HK-2 (cell line): Measurements from ENCODE around the gene MEX3D.

Experiments
- DNase-seq: peaks from one replicate; pipeline ENCODE4 v3.0.0-alpha.2; 2018; ENCODE audit not compliant: unreplicated experiment

Gene MEX3D

DNA sequence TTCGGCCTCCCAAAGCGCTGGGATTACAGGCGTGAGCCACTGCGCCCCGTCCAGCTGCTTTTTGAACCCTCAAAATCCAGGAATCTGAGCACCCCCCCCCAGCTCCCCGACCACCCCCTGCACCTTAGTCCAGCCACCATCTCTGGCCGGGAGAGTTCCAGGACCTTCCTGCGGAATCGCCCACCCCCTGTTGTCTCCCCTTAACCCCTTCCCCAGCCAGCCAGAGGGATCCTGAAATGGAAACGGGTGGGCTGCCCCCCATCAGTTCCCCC, 25.3 kb upstream of the MEX3D start:
- no peak for DNase-seq

DNA sequence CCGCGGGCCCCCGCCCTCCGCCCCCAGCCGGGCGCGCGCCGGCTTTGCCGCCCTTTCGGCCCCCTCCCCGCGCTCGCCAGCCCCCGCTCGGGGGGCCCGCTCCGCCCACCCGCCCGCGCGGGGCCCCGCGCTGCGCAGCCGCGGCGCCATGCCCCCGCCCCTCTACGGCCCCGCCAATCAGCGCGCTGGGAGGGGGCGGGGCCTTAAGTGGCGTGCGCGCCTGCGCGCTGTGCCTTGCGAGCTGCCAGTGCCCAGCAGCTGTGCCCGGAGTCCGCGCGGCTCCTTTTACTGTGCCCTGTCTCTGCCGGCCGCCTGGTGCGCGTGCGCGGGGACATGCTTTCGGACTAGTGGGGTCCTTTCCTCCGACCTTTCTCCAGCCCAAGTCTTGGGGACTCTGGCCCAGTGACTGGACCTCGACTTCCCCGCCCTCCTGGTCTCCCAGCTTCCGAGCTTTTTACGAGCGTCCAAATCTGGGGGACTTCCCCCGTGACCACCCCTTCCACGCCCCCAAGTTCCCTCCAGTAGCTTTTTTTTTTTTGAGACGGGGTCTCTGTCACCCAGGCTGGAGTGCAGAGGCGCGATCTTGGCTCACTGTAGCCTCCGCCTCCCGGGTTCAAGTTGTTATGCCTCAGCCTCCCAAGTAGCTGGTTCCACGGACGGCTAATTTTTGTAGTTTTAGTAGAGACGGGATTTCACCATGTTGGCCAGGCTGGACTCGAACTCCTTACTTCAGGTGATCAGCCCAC, 24.8 kb upstream of the MEX3D start, which contains the start of gene MBD3:
MBD3 (minus strand) TSS at position 111 of the 746 bp plus-strand sequence. CDS start 234 bp downstream, outside the sequence.
- DNase-seq: peak; percentile 93

DNA sequence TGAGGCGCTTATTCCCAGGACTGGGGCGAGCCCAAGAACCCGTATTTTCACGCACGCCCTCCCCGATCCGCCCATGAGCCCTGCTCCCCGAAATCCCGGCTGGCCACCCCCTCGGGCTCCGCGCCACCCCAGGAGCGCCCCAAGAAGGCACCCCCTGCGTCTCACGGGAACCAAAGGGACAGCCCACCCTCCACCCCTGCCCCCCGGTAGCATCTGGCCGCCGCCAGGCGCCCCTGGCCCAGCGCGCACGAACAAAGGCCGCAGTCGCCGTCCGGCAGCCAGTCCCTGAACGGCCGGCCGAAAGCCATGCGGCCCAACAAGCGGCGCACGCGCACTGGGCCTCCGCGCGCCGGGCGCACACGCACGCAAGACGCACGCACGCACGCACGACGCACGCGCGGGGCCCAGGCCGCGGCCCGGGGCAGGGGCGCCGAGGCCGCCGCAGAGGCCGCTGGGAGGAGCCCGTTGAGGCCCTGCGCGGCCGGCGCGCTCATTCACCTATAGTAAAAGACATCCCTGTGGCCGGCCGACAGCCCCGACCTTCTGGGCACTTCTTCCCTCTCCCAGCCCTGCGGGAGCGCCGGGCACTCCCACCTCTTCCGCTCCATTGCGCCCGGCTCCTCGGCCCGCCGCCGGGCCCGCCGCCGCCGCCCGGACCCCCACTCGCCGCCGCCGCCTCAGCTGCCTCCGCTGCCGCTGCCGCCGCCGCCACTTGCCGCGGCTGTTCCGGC, 24.1 kb upstream of the MEX3D start:
- peak; percentile 83 for DNase-seq

DNA sequence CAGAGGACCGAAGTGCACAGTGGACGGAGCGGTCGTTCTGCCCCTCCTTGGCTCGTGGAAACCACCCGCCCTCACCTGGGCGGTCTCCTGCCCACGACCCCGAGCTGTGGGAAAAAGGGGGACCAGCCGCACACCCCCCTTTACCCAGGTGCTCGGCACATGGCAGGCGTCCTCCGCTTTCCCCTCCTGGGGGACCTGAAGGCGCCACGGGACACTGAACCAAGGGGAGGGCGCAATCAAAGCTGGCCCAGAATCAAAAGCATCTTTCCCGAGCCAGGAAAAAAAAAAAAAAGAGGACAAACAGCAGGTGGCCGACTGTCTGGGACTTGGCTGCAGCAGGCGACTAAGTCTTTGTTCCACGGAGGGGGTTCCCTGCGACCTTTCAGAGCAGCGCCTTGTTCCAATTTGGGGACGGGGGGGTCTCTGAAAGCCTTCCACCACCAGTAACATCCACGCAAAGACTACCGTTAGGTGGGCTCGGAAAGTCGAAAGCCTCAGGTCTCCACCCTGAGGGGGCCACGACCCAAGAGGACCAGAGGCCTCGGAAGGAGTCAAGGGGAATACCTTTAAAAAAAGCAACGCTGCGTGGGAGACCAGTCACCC, 23.4 kb upstream of the MEX3D start:
- DNase-seq: peak; percentile 18

DNA sequence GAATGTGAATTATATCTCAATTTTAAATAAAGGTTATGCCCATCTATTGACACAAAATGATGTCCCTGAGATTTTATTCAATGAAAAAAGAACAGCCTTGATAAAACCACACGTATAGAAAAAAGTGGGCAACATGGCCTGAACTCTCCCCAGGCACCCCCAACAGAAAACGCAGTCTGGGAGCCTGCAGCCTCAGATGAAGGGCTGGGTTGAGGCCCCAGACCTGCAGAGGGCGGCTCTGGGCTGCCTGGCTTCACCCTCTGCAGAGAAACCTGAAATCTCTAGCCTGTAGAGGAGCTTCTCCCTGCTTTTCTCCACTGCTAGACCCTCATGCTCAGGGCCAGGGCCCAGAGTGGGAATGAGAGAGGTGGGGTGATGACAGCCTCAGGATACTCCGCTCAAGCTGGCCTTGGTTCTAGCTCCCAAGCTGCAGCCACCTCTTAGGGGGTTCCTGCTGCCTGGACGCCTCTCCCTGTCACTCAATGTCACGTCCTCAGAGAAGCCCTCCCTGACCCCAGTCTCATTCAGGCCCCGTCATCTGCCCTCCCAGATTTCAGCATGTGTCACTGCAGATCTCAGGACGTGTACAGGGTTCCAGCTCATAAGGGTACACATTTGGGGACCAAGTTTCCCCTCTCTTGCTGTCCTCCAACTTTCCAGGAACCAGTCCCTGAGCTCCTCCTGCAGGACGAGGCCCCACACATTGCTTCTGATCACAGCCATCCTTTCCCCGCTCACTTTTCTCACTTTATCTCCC, 22.7 kb upstream of the MEX3D start:
- DNase-seq: peak; percentile 42

DNA sequence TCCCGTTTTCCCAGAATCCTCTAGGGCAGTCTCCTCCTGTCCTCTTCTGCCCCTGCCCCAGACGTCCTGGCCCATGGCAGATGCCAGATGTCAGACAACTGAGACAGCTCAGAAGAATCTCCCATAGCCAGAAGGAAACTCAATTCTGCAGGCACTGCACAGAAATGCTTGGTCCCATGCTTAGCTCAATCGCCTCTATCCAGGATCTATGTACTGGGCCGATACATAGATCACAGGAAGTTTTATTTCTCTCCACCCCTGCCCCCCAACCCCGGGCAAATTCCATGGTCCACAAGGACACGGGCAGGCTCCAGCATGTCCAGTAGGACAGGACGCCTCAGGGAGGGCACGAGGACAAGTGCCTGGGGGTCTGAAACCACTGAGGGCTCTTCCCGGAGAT, 19.7 kb upstream of the MEX3D start:
- DNase-seq: no peak

DNA sequence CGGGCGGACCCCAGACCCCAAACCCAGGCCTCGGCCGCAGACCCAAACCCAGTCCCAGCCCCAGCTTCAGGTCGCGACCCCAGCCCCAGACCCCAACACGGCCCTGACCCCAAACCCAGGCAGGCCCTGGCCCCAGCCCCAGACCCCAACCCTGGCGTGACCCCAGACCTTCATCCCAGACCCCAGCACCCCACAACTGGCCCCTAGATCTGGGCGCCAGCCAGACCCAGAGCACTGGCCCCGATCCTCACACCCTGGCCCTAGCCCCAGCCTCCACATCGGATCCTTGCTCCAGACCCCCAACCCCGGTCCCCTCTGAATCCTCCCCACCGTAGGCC, 17.1 kb upstream of the MEX3D start:
- no peak for DNase-seq

DNA sequence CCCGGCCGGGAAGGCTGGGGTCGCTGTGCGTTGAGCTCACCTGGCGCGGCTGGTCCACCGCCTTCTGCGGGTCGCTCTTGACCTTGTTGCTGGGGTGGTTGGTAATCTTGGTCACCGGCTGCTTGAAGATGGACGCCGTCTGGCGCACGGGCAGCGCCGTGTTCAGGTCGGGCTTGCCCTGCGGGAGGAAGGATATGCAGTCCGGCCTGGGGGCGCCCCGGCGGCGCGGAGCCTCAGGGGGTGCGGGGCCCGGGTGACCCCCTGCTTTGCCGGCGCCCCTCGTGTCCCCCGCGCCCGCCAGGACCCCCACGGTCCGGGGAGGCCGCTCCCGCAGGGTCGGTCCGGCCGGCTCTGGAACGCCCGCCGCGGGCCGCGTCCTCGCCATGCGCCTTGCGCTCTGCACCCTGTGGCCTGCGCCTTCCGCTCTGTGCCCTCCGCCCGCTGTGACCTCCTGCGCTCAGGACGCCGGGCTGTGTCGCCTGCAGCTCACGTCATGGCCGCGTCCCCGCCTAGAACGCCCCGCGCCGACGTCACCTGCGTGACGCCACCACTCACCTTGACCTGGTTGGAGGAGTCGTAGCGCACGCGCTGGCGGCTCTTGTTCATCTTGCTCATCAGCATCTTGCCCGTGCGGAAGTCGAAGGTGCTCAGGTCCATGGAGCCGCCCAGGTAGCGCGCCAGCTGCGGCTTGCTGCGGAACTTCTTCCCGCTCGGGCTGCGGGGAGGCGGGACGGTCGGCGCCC, 16.5 kb upstream of the MEX3D start:
- no peak for DNase-seq

DNA sequence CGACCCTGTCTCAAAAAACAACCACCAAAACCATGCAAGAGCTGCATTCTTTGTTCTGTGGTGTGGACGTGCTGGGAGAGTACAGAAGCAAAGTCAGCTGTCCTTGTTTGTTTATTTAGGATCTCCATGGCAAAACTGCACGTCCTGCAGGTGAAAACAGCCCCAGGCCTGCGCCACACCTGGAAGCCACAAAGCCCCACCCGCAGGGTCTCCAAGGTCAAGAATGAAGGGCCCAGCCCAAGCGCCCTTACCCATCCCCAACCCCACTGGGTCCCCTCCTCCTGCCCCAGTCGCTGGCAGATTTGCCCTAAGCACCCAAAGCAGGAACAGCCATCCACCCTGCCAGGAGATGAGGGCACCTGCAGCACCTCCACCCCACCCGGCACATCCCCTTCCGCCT, 14.1 kb upstream of the MEX3D start:
- DNase-seq: no peak

DNA sequence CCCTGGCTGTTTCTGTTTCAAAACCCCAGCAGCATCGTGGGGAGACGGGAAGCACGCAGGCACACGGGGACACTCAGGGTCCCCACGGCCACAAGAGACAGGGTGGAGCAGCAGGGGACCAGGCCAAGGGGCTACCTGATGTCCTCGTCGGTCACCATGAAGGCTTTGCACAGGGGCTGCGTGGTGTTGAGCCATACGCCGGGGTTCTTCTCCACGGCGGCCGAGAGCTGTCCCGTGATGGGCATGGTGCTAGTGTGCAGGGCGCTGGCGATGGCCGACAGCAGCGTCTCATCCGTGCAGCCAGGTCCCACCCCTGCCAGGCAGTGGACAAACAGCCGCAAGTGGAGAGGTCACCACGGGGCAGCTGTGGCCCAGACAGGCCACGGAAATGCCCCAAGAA, 12.8 kb upstream of the MEX3D start:
- DNase-seq: no peak

DNA sequence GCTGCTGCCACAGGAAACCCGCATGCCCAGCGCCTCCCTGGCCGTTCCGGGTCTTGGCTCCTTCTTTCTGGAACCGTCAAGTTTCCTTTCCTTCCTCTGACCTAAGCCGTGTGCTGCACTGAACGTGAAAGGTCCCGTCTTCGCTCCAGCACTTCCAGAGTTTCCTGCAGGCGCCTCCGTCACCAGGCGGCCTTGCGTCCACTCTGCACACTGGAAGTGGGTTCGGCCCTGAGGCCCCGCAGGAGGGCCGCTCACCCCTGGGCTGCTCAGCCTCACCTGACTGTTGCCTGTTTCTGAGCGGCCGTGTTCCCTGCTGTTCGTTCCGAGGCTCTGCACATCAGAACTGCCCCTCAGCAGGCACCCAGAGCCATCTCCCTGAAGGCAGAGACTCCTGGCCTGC, 12.3 kb upstream of the MEX3D start:
- no peak for DNase-seq

DNA sequence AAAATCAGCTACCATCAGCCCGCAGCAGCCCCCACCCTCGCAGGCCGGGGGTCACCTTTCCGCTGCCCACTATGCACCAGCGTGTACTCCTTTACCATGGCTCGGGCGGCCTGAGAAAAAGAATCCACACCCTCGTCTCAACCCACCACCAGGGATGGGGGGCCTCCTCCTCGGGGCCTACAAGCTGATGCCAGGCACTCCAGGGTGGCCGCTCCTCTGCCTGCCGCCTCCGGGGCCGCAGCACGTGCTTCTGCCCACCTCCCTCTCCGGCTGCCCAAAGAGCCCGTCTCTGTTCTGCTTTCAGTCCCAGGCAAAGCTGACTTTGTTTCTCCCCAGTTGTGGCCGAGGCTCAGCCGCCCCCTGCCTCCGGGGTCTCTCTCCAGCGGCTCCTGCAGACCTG, 11.1 kb upstream of the MEX3D start:
- DNase-seq: no peak

DNA sequence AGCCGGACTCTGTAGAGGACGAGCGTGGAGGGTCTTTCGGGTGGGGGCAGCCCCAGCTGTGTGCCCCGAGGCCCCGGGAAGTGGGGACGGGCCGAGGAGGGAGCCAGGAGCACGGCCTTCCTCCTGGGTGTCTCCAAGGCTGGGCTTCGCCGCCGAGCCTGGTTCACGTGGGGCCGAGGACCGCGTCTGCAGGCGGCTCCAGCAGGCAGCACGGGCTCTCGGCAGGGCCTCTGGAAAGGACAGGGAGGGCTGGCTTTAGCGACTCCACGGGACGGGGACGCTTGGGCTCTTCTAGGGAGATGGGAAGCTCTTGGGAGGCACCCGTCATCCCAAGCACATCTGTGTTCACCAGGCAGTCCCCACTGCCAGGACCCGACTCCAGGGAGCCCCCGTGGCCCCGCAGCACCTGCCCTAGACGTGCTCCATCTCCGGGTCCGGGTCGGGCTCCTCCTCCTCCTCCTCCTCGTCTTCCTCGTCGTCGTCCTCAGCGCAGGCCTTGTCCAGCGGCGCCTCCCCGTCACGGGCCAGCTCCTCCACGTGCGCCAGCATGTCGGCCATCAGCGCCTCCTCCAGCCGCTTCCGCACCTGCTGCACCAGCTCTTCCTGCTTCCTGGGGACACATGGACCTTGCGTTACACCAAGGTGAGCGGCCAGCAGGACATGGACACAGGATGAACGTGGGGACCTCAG, 9.9 kb upstream of the MEX3D start:
- no peak for DNase-seq

DNA sequence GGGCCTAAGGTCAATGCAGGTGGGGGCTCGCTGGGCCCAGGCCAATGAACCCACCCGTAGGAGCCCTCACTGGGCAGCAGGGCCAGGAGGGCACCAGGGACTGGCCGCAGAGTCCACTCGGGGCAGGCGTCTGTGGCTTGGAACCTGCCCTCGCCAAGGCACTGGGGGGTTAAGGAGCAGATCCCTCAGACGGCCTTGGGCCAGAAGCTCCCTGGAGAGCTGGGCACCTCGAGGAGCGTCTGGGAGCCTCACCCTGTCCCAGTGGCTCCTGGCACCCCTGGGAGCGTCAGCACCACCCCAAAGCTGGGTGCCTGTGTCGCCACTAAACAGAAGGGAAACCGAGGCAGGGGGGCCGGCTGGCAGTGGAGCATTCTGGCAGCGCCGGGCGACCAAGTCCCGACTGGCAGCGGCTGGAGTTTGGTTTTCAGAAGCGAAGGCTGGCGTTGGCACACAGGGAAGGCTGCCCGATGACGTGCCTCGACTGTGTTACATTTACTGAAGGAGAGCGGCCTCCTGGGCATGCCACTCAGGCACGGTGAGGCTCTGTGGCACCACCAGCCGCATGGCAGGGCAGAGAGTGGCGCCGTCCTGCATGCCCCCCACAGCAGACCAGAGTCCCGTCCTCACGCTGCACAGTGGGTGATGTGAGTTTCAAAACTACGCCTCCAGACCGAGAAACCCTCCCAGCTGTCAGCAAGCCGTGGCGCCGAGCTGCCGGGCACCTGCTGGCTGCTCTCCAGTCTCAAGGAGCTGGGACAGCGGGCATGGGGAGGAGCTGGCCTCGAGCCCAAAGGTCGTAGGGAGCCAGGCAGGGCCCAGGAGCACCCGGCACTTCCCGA, 9.2 kb upstream of the MEX3D start:
- no peak for DNase-seq

DNA sequence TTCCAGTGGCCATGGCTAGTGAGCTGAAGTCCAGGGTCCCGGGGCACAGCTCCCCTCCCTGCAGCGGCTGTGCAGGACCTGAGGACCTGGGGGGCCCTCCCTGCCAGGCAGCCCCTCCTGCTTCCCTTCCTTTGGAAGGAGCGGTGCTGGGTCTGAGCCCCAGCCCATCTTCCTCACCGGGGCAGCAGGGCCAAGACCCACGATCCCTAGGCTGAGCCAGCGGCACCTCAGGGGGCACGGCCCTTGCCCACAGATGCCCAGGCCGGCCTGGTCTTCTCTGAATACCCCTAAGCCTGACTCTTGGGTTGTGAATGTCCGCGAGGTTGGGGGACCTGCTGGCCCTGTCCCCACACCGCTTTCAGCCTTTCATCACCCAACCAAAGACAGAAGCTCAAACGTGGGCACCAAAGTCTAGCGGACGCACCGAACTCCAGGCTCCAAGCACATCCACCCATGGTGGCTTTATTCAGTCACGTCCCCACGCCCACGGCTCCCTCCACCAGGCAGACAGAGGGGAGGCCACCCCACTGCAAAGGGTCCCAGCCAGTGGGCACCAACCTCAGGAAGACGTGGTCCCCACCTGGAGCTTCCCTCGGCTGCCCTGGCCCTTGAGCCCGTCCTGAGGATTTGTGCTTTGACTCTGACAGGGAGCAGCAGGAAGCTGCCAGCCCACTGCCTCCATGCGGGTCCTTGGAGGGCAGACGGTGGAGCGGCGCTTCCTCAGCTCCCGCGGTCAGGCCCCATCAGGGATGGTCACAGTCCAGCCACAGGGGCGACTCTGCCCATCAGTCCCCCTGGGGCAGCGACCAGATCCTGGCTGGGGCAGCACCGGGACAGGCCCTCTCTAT, 8.3 kb upstream of the MEX3D start:
- DNase-seq: no peak

DNA sequence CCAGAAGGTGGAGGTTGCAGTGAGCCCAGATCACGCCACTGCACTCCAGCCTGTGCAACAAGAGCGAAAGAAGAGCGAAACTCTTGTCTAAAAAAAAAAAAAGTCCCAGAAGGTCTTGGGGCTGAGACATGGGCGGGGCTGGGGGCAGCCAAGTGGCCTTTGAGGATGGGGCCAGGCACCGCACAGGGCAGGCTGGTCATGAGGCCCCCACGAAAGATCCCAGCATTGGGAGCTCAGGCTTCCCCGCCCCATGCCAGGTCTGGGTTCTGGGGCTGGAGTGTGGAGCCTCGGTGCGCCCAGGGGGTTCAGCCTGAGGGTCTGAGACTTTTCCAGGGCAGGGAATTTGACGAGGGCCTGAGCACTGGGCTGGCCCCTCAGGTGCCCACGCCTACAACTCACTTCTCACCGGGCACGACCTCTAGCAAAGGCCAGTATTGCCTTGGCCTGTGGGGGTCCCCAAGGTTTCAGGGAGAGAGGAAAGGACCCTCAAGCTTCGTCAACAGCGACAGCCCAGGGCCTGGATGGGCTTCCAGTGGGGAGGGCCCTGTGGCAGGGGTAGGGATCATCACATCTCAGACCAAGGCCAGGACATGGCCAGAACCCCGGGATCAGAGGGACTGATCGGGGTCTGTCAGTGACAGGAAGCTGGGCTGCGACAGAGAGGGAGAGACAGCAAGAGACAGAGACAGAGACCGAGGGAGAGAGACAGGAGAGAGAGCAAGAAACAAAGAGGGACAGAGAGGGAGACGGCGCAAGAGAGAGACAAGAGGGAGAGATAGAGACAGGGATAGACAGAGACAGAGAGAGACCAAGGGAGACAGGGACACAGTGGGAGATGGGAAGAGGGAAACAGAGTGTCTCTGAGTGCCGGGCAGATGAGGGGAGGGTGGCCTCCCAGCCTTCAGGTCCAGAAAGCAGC, 7.5 kb upstream of the MEX3D start:
- DNase-seq: no peak

DNA sequence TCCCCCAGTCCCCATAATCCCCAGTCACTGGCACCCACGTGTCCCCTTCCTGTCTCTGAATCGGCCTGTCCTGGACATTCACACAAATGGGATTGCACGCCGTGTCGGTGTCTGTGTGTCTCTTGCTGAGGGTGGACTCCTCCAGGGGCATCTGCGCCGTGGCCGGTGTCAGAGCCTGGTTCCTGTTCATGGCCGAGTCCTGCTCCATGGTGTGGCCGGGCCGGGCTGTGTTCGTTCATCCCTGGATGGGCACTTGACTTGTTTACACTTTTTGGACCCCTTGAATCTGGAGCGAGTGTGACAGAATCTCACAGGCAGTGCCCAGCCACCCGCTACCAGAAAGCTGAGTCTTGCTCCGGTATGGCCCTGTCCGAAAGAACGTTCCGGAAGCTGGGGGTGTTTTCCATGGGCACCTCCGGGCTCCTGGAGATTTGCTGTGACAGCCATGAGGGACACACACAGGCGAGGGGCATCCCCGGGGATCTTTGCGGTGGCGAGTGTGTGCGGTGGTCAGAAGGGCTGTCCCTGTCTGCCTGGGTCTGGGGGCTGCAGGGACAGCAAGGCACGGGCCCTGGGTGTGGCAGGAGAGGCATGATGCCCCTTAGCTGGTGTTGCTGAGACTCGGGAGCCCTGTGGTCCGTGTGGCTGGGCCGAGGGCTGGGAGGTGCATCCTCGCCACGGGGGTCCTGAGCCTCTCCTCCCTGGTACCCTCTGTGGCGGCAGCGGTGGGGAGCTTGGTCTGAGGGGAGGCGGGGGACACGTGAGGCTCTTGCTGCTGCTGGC, 6.4 kb upstream of the MEX3D start:
- DNase-seq: no peak

DNA sequence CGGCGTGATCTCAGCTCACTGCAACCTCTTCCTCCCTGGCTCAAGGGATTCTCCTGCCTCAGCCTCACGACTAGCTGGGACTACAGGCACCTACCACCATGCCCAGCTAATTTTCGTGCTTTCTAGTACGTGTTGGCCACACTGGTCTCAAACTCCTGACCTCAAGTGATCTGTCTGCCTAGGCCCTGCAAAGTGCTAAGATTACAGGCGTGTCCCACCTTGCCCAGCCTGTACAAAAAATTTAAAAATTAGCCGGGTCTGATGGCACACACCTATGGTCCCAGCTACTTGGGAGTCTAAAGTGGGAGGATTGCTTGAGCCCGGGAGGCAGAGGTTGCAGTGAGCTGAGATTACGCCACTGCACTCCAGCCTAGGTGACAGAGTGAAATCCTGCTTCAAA, 4.7 kb upstream of the MEX3D start:
- DNase-seq: no peak
